Fibroblast of peridontal ligament (primary cell): ENCODE measurements around the gene KSR2.

Experiments used
- DNase-seq: peaks from one replicate; pipeline ENCODE4 v3.0.0-alpha.2; 2010; ENCODE audit errors: extremely low read depth

The KSR2 gene

DNA sequence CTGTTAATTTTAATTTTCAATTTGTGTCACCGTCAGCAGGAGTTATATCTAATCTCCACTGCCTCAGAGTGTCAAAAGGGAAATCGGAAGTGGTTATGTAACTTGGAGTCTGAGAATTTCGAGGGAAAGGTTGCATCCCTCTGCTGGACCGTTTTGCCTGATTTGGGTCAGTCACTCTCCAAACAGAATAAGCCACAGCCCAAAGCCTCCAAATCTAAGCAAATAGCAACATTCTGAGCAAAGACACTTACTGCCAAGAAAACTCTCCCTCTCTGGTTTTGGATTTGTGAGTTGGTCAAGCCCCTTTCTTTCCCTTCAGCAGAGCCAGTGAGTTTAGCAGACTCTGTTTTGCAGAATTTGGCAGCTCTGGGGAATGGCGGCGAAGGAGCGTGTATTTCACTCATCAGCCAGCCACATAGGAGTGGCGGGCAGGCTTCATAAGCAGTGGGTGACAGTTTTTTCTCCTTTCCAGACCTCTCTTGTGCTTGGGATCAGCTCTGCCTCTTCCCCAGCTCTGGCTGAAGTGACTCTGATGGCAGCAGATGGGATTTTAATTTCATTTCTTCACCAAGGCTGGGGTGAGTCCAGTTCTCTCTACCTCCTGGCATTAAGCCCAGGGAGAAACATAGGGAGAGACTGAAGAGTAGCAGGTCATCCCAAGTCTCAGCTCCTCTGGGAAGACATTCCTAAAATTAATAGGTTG is 388.6 kb downstream of the KSR2 start:
- no peak for DNase-seq

DNA sequence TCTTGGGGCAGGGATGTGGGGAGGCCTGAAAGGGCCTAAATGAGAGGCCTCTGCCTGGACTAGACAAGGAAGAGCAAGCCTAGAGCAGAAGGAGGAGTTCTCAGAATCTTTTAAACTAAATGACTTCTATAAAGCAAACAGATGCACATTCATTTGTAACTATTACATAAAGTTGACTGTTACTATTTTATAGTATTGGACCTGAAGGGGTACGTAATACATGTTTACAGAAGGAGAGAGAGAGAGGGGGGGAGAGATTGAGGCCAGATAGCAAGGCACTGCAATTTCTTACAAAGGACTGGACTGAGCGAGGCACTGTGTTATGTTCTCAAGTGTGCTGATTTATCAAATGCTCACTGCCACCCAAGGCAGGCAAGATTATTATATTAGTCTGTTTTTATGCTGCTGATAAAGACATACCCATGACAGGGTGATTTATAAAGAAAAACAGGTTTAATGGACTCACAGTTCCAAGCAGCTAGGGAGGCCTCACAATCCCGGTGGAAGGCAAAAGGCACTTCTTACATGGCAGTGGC is 391.6 kb downstream of the KSR2 start:
- DNase-seq = no peak

DNA sequence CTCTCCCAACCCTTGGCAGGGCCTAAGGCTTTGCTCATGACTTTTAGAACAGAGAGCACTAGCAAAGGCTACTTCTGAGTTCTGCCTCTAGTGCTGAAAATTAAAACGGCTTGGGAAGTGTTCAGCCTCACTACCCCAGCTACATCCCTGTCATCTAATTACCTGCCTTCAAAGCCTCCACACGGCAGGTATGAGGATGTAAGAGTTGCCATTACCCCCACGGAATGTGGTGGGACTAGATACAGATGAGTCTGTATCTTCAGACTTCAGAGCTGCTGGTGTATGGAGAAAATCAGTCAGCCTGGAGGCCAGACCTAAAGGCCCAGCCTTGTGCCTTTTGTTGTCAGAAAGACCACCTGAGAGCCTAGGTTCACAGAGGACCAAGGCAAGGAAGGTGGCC is 392.7 kb downstream of the KSR2 start:
- no peak for DNase-seq

DNA sequence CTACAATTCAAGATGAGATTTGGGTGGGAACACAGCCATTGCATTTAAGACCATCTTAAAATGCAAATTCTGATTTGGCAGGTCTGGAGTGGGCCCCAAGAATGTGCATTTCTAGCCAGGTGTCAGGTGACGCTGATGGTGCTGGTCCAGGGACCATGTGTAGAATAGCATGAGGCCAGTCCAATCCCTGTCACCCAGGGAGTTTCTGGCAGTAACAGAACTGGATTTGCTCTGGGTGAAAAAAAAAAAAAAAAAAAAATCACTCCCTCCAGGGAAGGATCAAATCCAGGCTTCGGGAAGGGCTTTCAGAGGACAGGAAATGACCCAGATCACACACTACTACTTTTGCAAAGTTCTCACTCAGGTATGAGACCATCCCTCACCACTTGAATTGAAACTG is 394.1 kb downstream of the KSR2 start:
- DNase-seq = no peak

DNA sequence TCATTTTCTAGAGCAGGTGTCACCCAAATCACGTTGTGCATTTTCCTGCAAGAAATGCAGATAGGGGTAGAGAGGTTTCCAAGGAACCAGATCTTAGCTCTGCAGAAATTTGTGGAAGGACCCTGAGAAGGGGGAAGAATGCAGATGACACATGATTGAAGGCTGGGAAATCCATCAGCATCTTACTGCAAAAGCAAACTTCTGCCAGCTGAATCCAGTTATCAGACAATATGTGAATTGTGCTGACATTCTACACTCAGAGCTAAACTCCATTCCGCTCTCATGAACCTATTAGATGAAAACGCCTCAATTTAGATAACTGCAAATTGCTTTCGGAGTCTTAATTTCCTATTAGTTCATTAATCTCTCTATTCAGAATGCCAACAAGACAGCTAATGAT is 396.0 kb downstream of the KSR2 start:
- no peak for DNase-seq

DNA sequence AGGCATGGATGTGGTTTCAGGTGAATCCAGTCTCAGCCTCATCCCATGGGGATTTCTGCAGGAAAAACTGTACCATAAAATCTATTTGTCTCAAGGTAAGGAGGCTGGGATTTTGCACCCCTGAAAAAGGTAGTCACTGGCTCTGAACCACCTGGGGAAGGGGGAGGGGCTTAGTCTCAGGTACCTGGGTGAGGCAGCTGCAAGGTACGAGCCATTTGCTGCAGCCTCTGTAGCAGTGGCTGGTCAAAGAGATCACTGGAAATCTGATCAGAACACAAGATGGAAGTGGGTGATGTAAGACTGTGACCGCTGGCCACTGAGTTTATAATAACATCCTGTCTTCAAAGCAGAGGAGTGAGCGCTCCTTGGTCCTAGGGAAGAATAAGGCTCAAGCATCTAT is 397.5 kb downstream of the KSR2 start:
- DNase-seq = no peak

DNA sequence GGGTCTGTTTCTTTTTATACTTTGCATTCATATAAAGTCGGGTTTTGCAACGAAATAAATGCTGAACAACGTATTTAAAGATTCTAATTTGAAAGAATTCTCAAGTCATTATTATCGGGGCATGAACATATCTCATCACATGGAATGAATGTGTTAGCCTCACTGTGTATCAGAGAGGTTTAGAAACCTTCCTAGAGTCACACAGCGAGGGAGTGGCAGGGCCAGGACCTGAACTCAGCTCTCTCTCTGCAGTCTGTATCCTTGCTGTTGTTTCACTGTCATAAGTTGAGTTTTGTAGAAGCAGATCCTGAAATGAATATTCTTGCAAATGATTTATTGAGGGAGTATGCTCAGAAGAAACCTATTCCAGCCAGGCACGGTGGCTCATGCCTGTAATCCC is 398.2 kb downstream of the KSR2 start:
- DNase-seq = no peak

DNA sequence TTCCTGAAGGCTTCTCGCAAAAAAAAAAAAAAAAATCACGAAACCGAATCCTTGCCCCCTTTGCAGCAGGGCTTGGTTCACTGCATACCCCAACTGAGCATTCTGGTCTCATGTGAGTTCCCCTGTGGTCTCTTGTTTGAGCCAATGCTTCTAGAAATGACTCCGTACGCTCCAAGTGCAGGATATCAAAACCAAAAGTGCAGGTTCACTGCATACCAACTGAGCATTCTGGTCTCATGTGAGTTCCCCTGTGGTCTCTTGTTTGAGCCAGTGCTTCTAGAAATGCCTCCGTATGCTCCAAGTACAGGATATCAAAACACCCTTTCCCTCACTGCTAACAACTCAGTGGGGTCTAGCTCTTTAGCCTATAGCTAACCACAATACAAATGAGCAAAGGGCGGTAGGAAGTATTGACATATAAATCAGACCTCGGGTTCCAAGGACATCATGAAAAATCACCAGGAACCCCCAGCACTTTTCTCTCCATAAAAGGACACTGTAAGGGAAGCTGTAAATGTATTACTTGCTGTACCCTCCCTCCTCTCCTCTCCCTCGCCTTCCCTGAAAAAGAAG is 401.1 kb downstream of the KSR2 start:
- DNase-seq = no peak

DNA sequence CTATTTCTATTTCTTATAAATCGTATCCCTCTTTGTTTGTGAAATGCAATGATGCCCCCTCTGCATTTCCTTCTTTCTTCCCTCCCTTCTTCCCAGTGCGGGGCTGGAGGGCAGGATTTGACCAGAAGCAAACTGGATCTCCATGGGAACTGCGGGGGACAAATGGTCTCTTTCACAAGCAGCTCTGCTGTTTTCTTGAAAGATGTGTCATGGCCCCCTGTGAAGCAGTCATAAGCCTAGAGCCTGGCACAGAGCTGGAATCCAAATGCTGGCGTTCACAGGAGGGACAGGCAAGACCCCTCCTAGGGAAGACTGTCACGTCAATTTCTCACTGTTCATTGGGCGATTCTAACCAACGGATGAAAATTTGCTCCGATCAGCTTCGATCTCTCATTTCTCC is 403.9 kb downstream of the KSR2 start:
- DNase-seq = no peak

DNA sequence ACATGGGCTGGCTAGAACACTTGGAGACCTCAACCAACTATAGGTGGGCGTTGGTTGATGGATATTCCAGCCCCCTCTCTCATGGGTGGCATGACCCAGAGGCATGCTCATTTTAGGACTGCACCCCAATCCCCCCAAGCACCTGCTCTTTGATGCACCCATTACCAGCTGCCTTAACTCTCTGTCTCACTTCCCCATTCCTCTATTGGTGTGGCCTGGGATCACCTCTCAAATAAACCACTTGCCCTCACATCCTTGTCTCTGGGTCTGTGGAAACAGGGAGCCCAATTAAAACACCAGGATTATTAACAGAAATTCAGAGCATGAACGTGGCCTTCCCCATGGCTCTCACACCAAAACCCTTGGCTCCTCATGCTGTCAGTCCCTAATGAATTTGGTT is 405.1 kb downstream of the KSR2 start:
- DNase-seq = no peak

DNA sequence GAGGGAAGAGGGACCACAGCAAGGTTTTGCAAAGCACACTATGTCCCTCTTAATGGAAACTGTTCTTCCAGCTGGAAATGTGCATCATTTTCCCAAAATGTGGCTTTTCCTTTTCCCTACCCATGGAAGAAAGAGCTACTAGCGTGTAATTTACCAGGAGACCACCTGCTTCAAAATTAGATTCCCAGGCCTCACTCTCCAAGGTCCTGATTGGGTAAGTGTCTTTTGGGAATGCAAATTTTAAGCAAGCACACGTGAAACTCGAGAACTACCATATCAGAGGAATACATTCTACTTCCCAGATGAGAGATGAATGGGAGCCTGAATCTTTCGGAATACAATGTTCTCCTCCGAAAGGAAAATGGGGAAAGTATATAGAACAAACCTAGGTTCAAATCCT is 405.8 kb downstream of the KSR2 start:
- DNase-seq = no peak

DNA sequence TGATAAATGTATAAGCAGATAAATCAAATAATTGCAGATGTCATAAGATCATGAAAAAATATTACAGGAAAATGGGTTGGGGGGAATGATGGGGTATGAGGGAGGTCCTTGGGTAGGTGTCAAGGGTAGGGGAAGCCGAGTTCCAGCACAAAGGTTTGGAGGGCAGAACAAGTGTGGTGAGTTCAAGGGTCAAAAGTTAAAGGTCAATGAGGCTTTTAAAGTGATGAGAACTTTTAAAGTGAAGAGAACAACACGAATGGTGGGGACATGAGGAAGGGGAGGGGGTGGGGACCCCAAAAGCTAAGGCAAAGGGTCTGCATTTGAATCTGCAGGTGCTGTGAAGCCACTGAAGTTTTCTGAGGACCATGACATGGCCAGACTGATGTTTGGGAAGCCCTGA is 406.8 kb downstream of the KSR2 start:
- DNase-seq = no peak

DNA sequence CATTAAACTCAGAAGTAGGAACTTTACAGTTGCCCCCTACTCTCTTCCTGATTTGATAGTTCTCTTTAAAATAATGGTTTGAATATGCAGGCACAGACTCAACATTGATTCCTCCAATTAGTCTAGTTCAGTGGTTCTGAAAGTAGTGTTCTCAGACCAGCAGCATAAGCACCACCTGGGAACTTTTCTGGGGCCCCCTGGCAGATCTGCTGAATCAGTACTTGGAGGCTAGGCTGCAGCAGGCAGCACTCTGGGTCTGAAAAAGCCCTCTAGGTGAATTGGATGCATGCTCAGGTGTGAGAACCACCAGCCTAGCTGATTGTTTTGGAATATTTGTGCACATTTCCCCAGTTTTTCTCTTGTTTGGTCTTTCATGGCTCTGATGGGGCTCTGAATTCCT is 408.8 kb downstream of the KSR2 start:
- no peak for DNase-seq

DNA sequence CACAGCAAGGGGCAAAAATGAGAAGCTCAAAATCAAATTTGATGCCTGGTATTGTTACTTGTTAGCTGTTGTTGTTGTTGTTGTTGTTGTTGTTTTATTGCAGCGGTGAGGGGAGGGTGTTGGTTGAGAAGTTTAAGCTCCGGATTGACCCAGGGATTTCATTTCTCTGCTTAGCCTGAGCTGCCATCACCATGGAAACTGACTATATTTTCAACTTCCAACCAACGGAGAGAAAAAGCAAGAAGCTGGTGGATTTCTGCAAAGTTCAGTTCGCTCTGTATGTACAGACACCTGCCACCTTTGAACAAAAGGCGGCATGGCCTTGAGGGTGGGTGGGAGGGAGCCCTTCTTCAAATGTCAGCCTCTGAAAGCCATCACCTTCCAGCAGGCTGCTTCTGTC is 412.9 kb downstream of the KSR2 start:
- DNase-seq = no peak

DNA sequence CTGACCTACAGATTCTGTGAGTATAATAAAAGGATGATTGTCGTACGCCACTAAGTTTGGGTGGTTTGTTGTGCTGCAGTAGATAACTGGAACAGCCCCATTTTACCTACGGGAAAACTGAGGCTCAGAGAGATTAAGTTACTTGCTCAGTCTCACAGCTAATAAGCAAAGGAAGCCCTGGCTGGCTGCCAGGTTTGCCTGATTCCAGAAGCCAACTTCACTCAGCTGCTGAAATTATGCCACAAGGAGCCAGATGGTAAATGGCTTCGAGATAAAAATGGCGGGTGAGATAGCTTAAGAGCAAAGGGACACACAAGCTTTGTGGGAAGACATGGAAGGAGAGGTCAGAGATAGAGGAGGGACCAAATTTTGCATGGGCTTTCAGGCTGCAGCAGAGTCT is 415.8 kb downstream of the KSR2 start:
- no peak for DNase-seq

DNA sequence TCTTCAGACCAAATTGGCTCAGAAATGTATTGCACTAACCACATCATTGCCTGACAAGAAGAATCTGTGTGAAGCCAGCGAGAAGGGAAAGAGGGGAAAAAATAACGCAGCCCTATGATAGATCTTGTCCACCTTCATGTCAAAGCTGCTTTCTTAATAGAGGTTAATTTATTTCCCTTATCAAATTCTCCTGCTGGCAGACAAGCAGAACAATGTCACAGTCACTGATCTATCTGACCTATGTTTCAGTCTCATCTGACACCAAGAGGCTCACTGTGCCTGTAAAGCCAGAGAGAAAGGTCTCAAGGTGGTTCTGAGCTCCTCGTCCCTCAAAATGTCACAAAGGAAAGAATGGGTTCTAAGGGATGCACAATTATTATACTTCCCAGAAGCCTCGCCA is 417.1 kb downstream of the KSR2 start:
- DNase-seq = no peak

DNA sequence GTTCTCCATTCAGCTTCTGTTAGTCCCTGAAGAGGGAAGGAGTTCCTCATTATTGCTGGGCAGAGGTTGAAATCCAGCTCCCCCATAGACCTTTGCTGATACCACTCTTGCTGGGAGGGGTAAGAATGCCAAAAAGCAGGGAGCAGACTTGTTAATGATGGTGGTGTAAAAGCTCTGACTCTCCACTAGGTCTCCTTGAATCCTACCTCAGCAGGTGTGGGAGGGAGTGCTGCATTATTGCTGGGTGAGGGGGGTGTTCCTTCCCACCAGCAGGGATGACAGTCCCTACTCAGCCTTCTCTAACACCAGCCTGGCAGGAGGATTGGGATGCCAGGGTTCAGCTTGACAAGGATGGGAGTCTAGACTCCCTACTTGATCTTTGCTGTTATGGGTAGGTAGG is 421.6 kb downstream of the KSR2 start:
- DNase-seq = no peak

DNA sequence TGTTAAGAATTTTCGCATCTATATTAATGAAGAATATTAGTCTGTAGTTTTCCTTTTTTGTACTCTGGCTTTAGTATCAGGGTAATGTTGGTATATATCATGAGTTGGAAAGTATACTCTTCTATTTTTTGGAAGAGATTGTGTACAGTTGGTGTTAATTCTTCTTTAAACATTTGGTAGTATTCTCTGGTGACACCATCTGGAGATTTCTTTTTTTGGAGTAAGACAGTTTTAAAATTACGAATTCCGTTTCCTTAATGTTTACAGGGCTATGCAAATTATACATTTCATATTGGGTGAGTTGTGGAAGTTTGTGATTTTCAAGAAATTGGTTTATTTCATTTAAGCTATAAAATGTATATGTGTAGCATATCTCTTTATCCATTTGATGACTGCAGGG is 423.6 kb downstream of the KSR2 start:
- no peak for DNase-seq

DNA sequence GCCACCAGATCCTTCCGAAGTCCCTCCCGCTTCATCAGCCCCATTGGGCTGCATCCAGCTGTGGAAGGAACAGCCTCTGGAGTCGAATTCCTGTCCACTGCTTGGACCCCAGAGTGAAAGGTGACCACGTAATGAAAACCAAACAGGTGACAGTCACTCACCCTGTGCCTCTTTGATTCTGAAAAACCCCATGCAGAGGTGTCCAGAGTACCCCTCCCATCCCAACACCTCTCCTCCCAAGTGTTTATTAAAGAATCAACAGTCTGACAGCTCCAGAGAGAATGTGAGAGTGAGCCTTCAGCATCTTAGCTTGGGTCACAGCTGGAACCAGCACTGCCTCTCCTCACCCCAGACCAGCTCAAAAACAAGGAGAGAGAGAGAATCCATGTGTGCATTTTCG is 428.8 kb downstream of the KSR2 start:
- no peak for DNase-seq

DNA sequence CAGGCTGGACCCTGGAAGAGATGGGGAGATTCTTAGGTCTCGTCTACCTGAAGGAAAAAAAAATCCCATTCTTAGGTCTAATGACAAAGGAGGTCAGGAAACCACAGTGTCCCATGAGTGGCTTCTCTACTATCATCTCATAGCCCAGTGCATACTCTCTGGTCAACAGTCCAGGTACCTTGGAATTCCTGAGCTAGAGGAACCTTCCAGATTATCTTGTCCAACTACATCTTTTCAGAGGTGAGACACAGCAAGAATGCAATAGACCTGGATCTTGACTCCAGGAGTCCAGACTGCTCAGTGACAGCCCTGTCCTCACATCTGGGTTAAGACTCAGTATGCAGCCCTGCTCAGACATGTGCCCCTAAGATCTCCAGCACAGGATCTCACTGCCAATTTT is 429.9 kb downstream of the KSR2 start:
- no peak for DNase-seq

DNA sequence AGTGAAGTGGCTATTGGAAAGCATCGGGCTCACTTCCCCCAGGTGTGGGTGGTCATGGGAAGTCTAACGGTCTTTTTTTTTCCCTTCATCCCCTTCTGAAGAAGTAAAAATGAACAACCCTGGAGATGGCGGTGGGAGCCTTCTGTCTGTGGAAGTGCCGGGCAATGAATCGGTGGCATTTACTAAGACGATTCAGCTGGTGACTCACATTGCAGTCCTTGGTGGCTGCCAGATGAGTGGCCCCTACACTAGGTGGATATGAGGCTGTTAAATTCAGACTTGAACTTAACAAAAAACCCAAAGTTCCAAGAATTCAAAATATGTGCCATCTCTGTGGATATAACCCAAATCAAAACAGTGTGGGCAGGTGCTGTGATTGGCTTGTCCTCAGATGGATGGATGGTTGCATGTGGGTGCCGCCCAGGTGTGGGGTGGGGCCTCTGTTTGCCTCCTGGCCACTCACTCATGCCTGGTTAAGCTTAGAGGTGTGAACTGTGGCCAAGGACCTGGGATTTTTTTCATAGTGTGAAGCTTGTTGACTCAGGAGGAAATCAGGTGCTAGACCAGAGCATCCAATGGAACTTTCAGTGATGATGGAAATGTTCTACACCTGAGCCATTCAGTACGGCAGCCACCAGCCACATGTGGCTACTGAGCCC is 430.6 kb downstream of the KSR2 start:
- DNase-seq = no peak

DNA sequence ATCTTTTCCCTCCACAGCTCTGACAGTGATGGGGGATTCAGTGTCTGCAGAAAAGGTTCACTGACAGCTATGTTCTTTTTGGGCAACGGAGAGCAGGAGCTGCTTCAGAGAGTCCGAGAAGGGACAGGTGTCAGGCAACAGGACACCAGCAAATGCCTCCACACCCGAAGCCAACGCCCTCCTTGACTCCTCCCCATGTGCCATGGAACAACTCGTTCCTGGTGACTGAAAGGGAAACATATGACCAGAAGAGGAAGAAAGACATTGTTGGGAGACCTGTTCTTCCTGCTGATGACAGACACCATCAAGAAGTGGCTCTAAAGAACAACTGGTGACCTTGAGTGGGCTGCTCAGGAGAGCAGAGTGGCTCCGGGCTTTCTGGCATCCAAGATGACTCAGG is 435.1 kb downstream of the KSR2 start:
- DNase-seq = no peak

DNA sequence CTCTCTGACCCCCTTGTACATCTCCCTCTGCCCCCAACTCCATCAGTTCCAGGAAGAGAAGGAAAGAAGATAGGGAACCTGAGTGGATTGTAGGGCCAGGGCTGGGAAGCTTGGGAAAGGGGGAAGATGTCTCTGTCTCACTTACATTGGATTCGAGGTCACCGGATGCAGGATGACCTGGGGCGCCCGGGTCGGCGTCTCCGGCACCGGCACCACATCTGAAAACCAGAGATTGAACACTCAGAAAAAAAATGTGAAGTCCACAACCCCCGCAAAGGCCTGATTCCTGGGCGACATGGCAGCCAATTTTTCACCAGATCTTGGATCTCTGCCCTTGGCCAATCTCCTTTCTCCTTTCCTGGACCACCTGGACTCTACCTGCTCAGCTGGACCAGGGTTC is 438.0 kb downstream of the KSR2 start:
- no peak for DNase-seq
